ENCODE results near the gene LGALS3BP. TPM values are rescaled to one million over a fixed set of nuclear protein-coding genes. Genes with fewer than 3 reads are reported as not detected.

LGALS3BP gene
- total RNA-seq, 1 experiment from 2014 or later = 69.8 TPM

DNA sequence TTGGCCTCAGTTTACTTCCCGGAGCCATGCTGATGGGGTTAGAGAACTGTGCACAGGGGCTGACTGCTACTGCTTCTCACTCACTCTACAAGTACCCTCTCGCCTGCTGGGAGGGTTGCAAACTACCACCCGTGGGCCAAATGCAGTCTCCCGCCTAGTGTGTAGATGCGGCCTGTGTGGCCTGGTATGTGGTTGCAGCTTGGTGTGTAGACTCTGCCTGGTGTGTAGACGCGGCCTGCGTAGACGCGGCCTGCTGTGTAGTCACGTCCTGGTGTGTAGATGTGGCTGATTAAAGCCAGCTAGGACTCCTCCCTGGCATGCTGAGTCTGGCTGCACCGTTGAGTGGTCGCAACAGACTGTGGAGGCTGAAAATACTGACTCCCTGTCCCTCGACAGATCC lies 22.6 kb upstream of the LGALS3BP start:
- Histone ChIP-seq H3K14ac (ENCODE audit: insufficient read depth, low read length) (no peak overlapping the region), H2AK5ac (ENCODE audit: insufficient read length, low read length) (no peak overlapping the region), H3T11ph (ENCODE audit: low read length) (no peak overlapping the region), H3K79me2 (ENCODE audit: insufficient read depth, low read length) (0 out of 2 replicates have a peak, but pooled peaks cover 2% of the 10 kb centered on the region), H2BK20ac (ENCODE audit: low read depth, low read length, poor library complexity, severe bottlenecking) (no peak overlapping the region), H2AFZ (ENCODE audit: low read length) (no peak overlapping the region), H4K5ac (ENCODE audit: insufficient read length, low read depth, low read length) (no peak overlapping the region), H3K56ac (ENCODE audit: insufficient read length, low read depth, low read length) (no peak overlapping the region), H2BK12ac (ENCODE audit: insufficient read length, low read depth, low read length) (no peak overlapping the region), H3K9ac (ENCODE audit: extremely low read depth, insufficient read length, low read length) (no peak overlapping the region), H3K9me3 (ENCODE audit: control insufficient read depth, low read depth, low read length) (no peaks in the 10 kb centered on the region), H3K18ac (ENCODE audit: insufficient read length, low read depth, low read length) (no peak overlapping the region), H4K20me1 (ENCODE audit: control insufficient read depth, insufficient read depth, insufficient read length) (no peaks in the 10 kb centered on the region), H2BK15ac (ENCODE audit: low read depth, low read length) (no peak overlapping the region), H3K27ac (ENCODE audit: insufficient read length, low read depth, low read length) (no peak overlapping the region), H3K79me1 (ENCODE audit: insufficient read depth, low read depth, low read length, poor library complexity, severe bottlenecking) (no peaks in the 10 kb centered on the region), H3K27me3 (ENCODE audit: insufficient read depth, low read length) (peaks cover 24% of the 10 kb centered on the region), H3K23ac (ENCODE audit: insufficient read length, low read depth, low read length) (no peak overlapping the region), H4K91ac (ENCODE audit: insufficient read length, low read depth, low read length) (no peak overlapping the region), H4K8ac (replicated peaks; ENCODE audit: insufficient read length, low read depth, low read length) (no peak overlapping the region), H3K4ac (ENCODE audit: low read depth, low read length) (no peak overlapping the region), H3K4me1 (ENCODE audit: insufficient read depth, low read length) (no peaks in the 10 kb centered on the region), H3K23me2 (ENCODE audit: insufficient read length, low read depth, low read length, poor library complexity, severe bottlenecking) (no peaks in the 10 kb centered on the region), H2BK5ac (ENCODE audit: insufficient read length, low read length) (no peak overlapping the region), H2BK120ac (ENCODE audit: low read depth, low read length, poor library complexity, severe bottlenecking) (no peak overlapping the region), H3K4me2 (ENCODE audit: insufficient read depth, insufficient read length, low read length) (no peak overlapping the region)
- Mint-ChIP-seq H3K4me1 (peaks cover 7 to 8% of the 10 kb centered on the region in 2 experiments), H3K27me3 (ENCODE audit: low read depth) (peaks cover 80% of the 10 kb centered on the region), H3K9me3 (no peaks in the 10 kb centered on the region; a peak in 1 of 5 replicates), H3K36me3 (ENCODE audit: insufficient read depth in 1 of 3, low read depth in 3 of 3) (peaks cover 5 to 36% (median 7%) of the 10 kb centered on the region in 3 experiments; a peak in 6 of 7 replicates), H3K27ac (no peak overlapping the region), H3K4me3 (no peak overlapping the region; a peak in 1 of 5 replicates)
- TF ChIP-seq, protein P1, sequence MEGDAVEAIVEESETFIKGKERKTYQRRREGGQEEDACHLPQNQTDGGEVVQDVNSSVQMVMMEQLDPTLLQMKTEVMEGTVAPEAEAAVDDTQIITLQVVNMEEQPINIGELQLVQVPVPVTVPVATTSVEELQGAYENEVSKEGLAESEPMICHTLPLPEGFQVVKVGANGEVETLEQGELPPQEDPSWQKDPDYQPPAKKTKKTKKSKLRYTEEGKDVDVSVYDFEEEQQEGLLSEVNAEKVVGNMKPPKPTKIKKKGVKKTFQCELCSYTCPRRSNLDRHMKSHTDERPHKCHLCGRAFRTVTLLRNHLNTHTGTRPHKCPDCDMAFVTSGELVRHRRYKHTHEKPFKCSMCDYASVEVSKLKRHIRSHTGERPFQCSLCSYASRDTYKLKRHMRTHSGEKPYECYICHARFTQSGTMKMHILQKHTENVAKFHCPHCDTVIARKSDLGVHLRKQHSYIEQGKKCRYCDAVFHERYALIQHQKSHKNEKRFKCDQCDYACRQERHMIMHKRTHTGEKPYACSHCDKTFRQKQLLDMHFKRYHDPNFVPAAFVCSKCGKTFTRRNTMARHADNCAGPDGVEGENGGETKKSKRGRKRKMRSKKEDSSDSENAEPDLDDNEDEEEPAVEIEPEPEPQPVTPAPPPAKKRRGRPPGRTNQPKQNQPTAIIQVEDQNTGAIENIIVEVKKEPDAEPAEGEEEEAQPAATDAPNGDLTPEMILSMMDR (conservative IDR thresholded peaks at IDR 0.05) = no peak
- DNase-seq = no peak
- no CpG with 5 or more reads among the region's 14 CpGs for WGBS (ENCODE audit: extremely low coverage, insufficient read length, low lambda C conversion rate)
